AG08396 (cell line): ENCODE results near the gene KRT86.
"Not testable (repeated sequence)": the region's sequence is repeated elsewhere in the genome, so short reads cannot be mapped to it uniquely, and the experiment has no call there.

Experiments used
- DNase-seq: peaks from one replicate; pipeline ENCODE4 v3.0.0; 2012; ENCODE audit warnings: low spot score, mixed read lengths

KRT86 gene

GRCh38 chr12:52268212-52268611, 6.2 kb upstream of the KRT86 start:
- DNase-seq, result no peak

GRCh38 chr12:52270541-52271070, 3.8 kb upstream of the KRT86 start:
- no peak for DNase-seq

DNA sequence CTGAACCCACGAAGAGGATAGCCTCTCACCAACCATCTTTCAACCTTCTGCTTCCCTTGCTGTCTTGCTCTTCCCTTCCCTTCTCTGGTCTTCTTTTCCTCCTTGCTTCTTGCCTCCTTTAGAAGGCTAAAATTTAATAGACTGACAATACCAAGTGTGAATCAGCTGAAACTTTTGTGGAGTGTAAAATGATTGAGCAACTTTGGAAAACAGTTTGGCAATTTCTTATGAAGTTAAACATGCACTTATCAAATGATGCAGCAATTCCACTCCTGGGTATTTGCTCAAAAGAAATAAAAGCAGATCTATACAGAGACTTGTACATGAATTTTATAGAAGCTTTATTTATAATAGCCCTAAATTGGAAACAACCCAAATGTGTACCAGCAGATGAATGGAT, 3.3 kb upstream of the KRT86 start:
- DNase-seq, result no peak

GRCh38 chr12:52275686-52276085, 1.2 kb downstream of the KRT86 start:
- no peak for DNase-seq

GRCh38 chr12:52277486-52278245, 3.2 kb downstream of the KRT86 start:
- no peak for DNase-seq

DNA sequence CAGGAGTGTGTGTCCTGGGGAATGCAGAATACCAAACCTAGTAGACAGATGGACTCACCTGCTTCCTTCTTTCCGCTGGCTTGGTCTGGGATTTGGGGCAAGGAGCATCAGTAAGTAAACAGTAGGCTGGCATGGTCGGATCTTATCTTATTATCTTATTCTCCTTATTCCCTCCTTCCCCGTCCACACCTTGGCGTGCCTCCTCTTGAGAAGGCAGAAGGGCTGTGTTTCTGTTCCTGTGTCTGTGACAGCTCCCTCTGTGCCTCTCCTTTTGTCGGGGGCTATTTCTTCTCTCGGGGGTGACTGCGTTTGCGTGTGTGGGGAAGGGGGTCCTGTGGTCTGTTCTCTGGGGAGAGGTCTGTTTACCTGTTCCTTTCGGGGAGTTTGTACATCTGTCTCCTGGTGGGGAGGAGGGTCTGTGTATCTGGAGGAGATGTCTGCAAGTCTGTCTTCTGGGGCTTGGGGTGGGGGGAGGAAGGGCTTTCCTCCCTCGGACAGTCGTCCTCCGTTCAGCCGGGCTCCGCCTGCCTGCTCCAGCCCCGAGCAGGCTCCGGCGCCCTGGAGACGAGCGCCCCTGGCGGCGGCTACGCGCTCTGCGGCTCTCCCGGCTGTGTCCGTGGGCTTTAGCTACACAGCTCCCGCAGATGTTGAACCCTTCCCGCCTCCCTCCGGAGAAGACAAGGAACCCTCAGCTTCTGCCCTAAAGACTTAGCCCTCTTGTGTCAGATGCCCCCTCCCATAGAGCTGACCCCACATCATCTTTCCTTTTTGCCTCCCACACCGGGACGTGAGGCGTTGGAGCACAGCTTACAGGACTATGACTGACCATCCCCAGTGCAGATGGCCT, 4.4 kb downstream of the KRT86 start:
- DNase-seq, result peak; percentile 89

GRCh38 chr12:52279422-52280318, 5.2 kb downstream of the KRT86 start:
- DNase-seq, result no peak

DNA sequence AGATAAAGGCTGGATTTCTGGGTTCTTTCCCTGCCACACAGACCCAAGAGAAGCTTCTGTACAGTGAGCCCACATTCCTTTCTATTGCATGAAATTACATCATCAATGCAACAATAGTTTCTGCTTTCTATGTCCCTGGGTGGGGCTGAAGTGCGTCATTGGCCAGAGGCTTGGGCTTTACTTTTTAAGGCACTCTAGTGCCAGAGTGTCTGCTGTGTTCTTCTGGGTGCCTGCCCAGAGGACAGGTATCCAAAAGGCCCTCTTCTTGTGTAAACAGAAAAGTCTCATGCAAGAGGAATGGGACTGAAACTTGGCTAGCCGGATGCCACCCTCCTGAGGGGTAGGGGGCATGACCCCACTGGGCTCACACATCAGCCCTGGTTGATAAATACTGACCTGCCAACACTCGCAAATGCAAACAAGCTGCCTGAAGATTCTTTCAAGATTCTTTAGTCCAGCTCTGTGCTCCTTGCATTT, 5.9 kb downstream of the KRT86 start:
- DNase-seq, result peak; percentile 83

DNA sequence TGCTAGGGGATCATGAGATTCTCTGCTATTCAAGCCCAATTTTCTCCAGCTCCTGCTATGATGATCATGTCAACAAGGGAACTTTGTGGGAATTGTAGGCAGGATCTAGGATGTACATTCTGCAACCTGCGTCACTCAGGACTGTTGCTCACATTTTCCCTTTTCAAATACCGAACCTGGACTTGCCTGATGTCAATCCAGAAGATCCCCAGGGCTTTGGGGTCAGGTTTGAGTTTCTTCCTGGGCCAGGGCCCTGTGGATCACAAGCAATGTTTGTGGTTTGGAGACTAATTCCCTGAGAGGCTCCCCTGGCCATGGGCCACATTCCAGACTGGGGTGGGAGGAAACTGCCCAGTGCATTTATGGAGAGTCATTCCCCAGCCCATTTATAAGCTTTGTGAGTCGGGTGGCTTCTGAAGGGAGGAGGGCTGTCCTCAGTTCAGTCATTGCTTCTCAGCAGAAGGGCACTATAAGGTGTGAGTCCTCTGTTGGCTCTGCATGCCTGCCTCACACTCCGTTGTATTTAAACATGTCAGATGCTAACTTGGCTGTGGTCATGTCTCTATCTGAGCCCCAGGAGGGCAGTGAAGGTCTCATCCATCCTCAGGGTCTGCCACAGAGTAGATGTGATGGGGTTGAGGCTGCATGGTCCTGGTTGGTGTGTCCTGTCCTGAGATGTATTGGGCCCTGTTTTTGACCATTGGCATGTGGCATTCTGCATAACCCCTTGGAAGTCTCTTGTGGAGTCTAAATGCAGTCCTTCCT, 6.5 kb downstream of the KRT86 start:
- DNase-seq, result peak; percentile 91

DNA sequence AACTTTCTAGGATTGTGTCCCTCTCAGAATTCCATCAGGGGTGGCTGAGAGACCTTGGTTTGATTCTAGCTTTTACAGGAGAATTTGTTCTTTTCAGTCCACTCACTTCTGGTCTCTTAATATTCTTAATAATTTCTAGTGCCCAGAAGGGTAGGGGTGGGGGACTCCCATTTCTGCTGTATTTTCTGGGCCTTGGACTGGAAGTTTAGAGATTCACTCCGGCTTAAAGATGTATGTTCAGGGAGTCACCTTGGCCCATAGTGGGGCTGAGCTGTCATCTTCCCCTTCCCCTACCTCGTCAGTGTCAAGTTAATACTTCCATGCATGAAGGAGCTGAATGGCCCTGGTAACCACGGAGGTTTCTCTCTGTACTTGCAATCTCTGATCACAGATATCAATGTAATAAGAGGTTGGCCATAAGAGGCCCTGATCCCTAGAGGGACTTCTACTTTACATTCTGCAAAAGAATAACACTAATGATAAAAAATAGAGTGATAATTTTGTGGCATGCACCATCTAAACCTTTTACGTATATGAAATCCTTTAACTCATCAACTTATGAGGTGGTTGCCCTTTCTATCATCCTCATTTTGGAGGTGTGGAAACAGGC, 10.2 kb downstream of the KRT86 start:
- no peak for DNase-seq

GRCh38 chr12:52285172-52285745, 10.8 kb downstream of the KRT86 start:
- peak; percentile 69 for DNase-seq

- no peak for DNase-seq
Measured at GRCh38 chr12:52285851-52286530, 11.5 kb downstream of the KRT86 start.

DNA sequence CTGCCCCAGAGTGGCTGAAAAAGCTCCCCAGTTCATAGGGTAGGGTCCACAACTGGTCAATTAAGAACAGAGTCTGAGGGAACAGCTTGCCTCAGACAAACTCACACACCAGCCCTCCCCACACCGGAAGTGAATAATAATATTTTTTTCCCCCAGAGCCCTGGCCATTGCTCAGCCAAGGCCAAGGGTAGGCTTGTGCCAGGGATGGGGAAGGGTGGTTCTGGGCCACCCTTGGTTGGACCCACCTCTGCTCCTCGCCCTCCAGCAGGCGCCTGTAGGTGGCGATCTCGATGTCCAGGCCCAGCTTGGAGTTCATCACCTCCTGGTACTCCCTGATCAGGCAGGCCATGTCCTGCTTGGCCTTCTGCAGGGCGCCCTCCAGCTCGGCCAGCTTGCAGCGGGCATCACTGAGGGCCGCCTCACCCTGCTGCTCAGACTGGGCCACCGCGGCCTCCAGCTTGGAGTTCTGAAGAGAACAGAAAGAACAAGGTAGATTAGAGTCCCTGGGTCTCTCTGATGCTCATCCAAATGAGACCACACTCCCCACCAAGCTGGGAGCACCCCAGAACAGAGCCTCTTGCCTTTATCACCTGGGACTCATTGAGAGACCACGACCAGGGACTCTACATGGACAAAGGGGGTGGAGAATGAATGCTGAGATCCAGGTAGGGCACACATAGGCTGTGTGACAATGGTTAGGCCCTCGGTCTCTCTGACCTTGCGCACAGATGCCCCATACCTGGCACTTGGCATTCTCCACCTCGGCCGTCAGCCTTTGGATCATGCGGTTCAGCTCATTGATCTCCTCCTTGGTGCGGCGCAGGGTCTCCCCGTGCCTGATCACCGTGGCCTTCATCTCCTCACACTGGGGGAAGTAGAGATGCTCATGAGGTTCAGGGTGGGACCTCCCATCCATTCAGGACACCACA, 12.7 kb downstream of the KRT86 start:
- DNase-seq, result not testable (repeated sequence)

GRCh38 chr12:52287816-52288805, 13.7 kb downstream of the KRT86 start:
- DNase-seq, result not testable (repeated sequence)

GRCh38 chr12:52290483-52291134, 16.2 kb downstream of the KRT86 start:
- DNase-seq, result not testable (repeated sequence)

DNA sequence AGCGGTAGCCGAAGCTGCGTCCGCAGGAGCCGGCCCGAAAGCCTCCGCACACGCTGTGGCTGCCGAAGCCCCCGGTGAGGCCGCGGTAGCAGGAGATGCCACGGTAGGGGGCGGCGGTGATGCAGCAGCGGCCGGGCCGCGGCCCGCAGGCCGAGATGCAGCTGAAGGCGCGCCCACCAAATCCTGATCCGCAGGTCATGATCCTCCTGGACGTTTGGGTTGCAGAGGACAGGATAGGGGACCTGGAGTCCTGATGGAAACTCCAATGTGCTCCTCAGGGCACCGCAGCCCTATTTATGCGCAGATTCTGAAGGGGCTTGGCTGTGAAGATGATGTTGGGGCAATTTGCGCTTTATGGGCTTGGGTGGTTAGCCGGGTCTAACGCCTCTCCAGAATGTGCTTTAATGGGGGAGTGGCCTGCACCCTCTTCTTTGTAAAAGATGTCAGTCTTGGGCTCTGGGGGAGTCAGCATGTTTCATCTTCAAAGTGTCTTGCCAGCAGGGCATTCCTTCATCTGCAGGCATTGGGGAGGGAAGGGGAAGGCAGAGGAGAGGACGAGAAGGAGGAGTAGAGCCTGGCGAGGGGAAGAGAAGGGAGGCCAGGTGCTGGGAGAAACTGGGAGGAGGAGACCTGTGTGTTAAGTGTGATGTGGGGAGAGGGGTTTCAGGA, 17.0 kb downstream of the KRT86 start, which contains the start of gene KRT81:
TSS of gene KRT81 (minus strand) at position 268 of the 669 bp plus-strand sequence. CDS start at position 199, 69 bp downstream.
- no peak for DNase-seq
